Activated CD4-positive, alpha-beta T cell treated with anti-CD3 and anti-CD28 coated beads, Interleukin-2, amount 50 U/mL, for 1 hour (primary cell): ENCODE data around the gene MAD1L1.

ENCODE experiments used
- DNase-seq: peaks from one replicate; pipeline ENCODE4 v3.0.0-alpha.2; 2020

Gene MAD1L1

GRCh38 chr7:1946025-1946772 lies 286.5 kb downstream of the MAD1L1 start:
- no peak for DNase-seq

DNA sequence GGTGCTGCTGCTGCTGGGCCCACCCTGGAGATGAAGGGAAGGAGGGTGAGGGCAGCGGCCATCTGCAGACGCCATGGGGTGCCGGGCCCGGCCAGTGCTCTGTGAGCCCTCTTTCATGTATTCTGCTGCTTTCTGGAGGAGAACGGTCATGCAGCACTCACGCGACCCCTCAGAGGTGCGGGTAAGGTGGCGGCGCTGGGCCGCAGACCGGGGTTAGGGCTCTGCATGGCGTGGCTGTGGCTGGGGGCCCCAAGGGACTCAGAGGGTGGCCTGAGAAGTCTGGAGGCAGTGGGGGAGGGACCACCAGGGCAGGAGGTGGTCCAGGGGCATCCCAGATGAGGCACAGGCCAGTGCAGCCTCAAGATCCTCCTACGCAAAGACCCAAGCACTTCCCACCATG lies 287.2 kb downstream of the MAD1L1 start:
- no peak for DNase-seq

GRCh38 chr7:1944619-1945210 lies 288.0 kb downstream of the MAD1L1 start:
- no peak for DNase-seq

- no peak for DNase-seq
Measured at GRCh38 chr7:1943933-1944618, 288.7 kb downstream of the MAD1L1 start.

GRCh38 chr7:1943326-1943725 lies 289.4 kb downstream of the MAD1L1 start:
- DNase-seq = no peak

DNA sequence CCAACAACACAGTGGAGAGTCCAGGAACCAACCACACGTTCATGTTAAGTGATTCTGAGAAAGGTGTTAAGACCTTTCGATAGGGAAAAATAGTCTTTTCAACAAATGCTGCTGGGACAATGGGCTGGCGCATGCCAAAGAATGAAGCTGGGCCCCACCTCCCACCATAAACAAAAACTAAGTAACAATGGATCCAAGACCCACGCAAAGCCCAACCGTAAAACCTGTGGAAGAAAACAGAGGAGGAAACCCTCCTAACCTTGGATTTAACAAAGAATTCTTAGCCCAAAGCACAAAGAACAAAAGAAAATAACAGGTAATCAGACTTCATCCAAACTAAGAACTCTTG lies 289.8 kb downstream of the MAD1L1 start:
- DNase-seq = no peak

DNA sequence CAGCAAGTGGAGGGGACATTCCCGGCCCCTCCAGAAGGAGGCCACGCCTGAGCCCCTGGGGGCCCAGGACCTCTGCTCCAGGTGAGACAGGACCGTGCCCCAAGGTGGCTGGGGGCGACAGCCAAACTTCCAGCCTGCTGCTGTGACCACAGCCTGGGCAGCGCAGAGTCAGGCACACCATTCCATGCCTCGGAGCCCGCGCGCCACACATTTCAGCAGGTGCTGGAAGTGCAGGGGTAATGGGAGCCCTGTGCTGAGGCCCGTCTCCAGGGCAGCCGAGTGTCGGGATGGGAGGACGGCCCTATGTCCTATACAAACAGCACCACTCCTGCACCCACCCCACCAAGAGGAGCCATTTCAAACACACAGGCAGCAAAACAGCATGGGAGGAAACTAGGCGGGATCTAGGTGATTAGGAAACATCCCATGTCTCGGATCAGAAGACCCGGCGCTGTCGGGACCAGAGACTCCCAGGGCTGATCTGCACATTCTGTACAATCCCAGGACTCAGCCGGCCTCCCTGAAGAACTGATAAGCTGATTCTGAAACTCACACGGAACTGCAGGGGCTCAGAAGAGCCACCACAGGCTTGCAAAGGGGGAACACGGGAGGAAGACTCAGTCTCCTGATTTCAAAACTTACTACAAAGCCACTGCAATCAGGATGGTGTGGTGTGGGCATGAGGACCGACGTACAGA lies 290.4 kb downstream of the MAD1L1 start:
- DNase-seq = no peak

GRCh38 chr7:1941464-1942242 lies 291.1 kb downstream of the MAD1L1 start:
- DNase-seq = no peak

- DNase-seq = no peak
Measured at GRCh38 chr7:1940863-1941262, 291.9 kb downstream of the MAD1L1 start.

- DNase-seq = peak; percentile 88
Measured at GRCh38 chr7:1940402-1940786, 292.4 kb downstream of the MAD1L1 start.

DNA sequence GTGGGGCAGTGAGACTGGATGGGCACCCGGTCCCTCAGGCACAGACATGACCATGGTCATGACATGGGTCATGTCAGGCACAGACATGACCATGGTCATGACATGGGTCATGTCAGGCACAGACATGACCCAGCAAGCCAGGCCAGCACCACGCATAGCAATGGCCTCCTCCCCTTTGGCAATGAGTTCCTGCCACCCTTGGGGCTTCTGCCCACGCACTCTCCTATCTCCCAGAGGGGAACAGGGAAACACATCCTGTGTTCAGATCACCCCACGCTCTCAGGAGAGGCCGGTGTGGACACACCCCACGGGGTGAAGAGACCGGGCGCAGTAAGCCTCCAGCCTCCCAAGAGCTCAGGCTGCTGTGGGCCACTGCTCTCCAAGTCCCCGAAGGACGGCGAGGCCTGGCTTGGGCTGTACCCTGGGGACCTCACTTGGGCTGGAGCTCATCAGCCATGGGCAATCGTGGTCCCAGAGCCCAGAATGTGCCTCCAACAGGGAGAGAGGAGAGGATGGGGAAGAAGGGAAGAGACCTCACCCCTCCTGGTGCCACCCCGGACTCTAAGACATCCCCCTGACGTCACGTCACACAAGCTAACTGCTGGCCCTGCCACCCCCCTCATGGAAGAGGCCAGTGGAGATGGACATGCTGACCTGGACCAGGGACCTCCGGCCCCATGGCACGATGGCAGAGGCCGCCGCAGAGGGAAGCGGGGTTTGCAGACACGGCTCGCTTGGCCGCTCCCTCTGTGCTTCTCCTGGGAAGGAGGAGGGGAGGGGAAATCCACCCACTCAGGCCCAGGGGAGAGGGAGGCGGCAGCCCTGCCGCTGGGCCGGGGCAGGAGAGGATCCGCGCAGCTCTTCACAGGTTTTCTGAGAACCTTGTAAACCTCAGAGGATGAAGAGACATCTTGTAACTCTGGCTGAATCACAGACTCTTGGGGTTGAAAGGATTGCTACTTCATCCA lies 293.0 kb downstream of the MAD1L1 start:
- DNase-seq = no peak

DNA sequence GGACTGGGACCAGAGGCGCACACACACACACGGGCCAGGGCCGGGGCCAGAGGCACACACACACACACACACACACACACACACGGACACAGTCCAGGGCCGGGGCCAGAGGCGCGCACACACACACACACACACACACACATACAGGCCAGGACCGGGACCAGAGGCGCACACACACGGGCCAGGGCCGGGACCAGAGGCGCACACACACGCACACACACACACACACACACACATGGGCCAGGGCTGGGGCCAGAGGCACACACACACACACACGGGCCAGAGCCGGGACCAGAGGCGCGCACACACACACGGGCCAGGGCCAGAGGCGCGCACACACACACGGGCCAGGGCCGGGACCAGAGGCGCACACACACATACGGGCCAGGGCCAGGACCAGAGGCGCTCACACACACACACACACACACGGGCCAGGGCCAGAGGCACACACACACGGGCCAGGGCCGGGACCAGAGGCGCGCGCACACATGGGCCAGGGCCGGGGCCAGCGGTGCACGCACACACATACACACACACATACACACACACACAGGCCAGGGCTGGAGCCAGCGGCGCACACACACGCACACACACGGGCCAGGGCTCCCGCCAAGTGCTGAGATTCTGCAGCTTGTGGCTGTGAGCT lies 293.8 kb downstream of the MAD1L1 start:
- no peak for DNase-seq

- no peak for DNase-seq
Measured at GRCh38 chr7:1937252-1937605, 295.5 kb downstream of the MAD1L1 start.

DNA sequence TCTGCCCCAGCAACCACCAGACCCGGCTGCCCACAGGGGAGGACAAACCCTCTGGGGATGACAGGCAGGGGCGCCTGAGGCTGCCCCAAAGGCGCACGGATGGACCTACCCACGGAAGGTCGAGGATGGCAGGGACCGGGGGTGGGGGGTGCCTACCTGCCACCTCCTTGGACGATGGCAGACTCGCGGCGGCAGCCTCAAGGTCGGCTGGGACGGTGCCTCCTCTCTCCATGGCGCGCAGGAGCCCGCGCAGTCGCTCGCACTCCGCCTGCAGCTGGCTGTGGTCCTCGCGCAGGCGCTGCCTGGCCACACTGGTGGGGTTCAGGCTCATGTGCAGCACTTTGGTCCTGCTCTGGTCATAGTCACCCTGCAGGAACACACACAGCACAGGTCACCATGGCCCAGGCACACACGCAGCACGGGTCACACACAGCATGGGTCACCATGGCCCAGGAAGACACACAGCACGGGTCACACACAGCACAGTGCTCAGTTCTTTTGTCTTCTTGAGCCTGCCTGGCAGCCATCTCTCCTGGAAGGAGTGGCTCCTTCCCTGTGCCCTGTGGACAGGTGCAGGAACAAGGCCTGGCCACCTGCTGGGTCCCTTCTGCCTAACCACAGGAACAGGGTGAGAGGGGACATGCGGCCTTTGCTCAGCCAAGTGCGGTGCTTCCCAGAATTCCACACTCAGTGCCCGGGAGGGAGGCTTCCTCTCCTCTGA lies 296.1 kb downstream of the MAD1L1 start:
- no peak for DNase-seq

DNA sequence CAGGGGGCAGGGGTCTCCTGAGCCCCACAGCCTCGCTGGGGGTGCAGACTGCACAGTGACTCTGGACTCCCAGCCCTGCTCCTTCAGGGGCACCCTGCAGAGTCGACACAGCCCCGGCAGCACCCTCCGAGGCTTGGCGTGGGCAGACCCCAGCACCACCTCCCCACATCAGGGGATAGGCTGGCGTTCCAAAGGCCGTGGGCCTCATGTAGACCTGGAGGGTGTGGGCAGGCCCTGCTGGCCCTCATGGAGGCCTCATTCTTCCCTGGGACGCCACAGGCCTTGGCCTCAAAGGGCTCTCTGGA lies 296.8 kb downstream of the MAD1L1 start:
- DNase-seq = no peak

- no peak for DNase-seq
Measured at GRCh38 chr7:1935176-1936005, 297.4 kb downstream of the MAD1L1 start.

DNA sequence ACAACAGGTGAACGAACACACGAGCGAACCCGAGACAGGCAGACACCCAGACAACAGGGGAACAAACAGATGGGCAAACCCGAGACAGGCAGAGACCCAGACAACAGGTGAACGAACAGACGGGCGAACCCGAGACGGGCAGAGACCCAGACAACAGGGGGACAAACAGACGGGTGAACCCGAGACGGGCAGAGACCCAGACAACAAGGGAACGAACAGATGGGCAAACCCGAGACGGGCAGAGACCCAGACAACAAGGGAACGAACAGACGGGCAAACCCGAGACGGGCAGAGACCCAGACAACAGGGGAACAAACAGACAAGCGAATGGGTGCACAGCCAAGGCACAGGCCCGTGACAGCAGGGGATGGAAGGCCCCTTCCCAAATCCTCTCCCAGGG lies 298.0 kb downstream of the MAD1L1 start:
- DNase-seq = no peak

DNA sequence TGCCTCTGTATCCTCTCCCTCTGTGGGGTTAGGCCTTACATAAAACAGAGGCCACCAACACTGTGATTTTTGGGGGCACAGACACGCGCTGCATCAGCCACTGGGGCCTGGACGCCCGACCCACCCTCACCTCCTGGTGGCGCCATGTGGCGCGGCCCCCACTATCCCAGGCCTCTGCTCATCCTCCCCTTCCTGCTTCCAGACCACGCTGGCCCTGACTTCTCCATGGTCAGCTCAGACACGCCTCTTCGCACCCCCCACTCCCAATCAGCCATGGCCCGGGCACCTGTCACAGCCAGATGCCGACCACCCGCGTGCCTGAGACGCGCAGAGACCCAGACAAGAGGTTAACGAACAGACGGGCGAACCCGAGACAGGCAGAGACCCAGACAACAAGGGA lies 298.7 kb downstream of the MAD1L1 start:
- no peak for DNase-seq

- DNase-seq = no peak
Measured at GRCh38 chr7:1933066-1933750, 299.5 kb downstream of the MAD1L1 start.
